Smooth muscle cell of trachea (primary cell): ENCODE data around the gene MC4R. TPM values are rescaled to one million over a fixed set of nuclear protein-coding genes. Genes with fewer than 3 reads are reported as not detected.

Experiments
- total RNA-seq: library from RNA; depleted of rRNA; stranded (reverse); fragments of >200 nt; gene quantifications from 2 replicates; pipeline ENCODE4 v1.2.1, GENCODE V29; 2014

The MC4R gene
- not detected in 2 replicates for total RNA-seq

DNA sequence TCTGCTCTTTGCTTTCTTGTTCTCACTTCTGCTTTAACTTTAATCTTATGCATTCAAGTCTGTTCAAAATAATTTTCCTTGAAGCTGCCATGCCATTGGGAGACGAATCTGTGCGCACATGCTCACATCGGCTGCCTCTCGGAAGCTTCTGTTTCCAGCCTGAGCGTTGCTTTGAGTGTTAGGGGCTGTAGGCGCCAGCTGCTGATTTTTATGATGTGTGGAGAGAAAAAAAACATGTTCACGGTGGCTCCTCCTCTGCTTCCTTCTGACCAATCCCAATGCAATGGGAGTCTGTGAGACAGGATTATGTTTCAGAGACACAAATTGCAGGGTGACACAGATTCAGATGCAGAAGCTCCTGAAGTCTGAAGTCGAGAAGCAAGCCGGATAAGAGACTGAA is at the start of gene MC4R:
Gene MC4R (minus strand): TSS at position 180 of the 400 bp plus-strand sequence. CDS start 426 bp downstream, outside the sequence.

